22Rv1 (cell line): Measurements from ENCODE around the gene CILP.

Source experiments
- H3K27ac ChIP-seq: fragments of 450-650 bp; 2 replicates; pipeline ENCODE4 v1.5.1; 2017
- CTCF ChIP-seq: fragments of 450-650 bp; IDR thresholded peaks from 2 replicates; pipeline ENCODE4 v1.5.1; 2017; ENCODE audit warnings: mild to moderate bottlenecking
- ZFX ChIP-seq: fragments of 450-650 bp; IDR thresholded peaks from 2 replicates; pipeline ENCODE4 v1.6.1; 2017; ENCODE audit warnings: antibody characterized with exemption, borderline replicate concordance

Gene CILP

GRCh38 chr15:65210770-65211481, at the start of gene CILP:
TSS of gene CILP (minus strand) at chr15:65211473. CDS start at chr15:65209755, 1,718 bp downstream.
- TF ChIP-seq CTCF (no peak), ZFX (no peak)
- H3K27ac ChIP-seq, result no peak within 1 kb of the TSS

DNA sequence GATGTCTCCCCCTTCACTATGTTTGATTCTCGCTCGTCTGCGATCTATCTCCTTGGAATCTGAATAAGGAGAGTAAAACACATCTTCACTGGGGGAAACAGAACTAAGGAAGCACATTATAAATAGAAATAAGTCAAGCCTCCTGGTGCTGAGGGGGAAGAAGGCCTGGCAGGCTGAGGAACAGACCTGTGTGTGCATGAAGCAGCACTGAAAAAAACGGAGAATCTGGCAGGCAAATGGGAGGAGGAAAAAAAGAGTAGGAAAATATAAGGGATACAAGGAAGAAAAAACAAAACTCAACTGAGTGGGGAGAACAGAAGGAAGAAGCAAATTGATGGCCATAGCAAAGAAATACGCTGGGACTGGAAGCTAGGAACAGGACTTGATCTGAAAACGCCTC, 49.7 kb upstream of the CILP start:
- TF ChIP-seq ZFX, result no peak
- TF ChIP-seq CTCF, result no peak

DNA sequence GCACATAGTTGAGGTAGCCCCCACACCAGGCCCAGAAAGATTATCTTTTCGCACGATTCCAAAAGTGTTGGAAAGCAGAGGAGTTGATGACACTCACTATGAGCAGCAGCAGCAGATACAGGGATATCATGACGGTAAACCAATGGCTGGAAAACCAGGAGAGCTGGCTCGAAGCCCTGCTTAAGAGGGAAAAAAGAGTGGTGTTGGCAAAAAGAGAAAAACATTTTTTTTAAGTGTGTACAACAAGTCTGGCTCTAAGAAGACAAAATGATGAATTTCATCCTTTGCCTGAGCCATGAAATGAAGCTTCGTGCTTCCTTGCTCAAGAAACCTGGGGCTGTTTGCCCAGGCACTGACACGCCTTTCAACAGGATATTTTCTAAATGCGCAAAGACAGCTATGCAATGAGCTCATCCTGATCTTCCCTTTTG, 48.1 kb upstream of the CILP start:
- no peak for TF ChIP-seq CTCF
- TF ChIP-seq ZFX, result no peak
- no peak overlapping the region for H3K27ac ChIP-seq

More for the DNA sequence above, 49.7 kb upstream of the CILP start:
- H3K27ac ChIP-seq, result no peak overlapping the region

DNA sequence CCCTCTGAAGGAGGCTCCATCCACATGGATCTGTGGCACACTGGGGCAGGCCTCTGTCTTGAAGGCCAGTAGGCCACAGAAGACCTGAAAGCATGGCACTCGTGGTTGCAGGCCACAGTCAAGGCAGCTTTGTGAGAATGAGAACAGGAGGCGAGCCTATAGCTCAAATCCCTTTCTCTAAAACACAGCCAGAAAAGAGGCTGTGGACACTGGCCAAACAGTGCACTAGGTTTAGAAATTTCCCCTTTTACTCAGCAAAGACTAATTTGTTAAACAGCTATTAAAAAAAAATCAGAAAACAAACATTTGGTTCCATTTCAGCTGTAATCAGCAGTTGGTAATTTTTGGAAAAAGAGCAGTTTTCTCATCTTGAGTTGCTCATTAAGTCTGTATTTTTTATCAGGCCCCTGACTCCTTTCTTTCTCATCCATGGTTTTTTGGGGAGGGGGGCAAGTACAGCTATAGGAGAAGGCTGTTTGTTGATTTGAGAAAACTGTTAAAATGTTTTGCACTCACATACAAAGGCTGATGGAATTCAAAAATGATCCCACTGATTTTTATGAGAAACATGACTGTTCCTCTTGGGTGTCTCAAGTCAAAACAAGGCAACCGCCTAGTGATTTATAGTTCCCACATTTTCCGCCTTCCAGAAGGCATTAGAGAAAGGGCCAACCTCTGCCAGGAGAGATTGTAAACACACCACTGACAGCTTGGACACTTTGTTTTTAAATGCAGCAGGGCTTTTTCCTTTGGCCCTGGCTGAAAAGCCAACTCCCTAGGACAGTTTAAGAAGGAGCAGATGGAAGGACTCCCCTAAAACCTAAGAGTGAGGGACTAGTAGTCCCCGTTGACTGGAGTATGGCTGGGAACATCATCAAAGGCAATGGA, 47.3 kb upstream of the CILP start:
- TF ChIP-seq CTCF, result no peak
- TF ChIP-seq ZFX, result no peak
- H3K27ac ChIP-seq, result no peak overlapping the region

DNA sequence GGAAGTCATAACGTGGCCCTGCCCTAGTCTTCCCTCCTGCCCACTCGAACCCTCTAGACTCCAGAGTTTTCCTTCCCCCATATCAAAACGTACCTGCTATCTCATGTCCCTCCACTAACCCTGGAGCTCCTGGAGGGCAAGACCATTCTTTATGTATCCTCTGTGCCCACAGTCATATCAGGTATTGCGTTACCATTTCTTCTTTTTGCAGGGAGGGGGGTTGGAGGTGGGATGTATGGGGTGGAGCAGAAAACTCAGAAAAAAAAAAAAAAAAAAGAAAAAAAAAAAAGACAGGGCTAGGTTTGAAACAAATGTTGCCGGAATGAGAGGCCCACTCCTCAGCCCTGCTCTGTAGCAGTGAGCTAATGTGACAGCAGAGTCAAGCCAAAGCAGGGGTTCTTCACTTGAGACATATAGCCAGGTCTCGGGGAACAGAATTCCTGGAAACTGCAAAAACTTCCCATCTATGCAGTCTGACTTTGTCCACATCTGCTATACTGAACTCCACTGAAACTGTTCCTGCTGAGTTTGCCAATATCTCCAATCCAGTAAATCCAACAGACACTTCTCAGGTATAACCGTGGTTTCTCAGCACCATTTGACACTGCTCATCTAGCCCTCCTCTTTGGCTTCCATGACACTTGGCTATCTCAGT, 44.3 kb upstream of the CILP start:
- TF ChIP-seq CTCF, result no peak
- no peak for TF ChIP-seq ZFX
- no peak overlapping the region for H3K27ac ChIP-seq

DNA sequence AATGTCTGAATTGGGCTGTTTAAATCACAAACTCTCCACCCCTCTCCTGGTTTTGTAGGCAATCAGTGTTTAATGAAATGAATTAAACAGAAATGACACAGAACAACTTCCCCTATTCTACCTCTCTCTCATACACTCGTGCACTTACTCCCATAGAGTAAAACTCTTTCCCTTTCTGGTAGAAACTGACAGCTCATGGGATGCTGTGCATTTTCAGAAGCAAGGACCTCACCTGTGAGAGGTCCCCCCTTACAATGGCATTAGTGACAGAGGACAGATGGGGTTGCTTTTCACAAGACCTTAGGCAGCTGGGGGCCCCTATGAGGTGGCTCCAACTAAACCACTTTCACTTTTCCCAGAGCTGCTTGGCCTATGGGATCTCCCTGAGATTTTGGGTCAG, 43.5 kb upstream of the CILP start:
- H3K27ac ChIP-seq, result no peak overlapping the region
- TF ChIP-seq ZFX (no peak), CTCF (no peak)
